ENCODE data around the gene C22orf23. TPM values are rescaled to one million over a fixed set of nuclear protein-coding genes. Genes with fewer than 3 reads are reported as not detected.

C22orf23 gene
- total RNA-seq, 2 experiments from 2014 or later, result not detected

- H3K9me3 Mint-ChIP-seq (ENCODE audit: insufficient read depth), result no peaks in the 10 kb centered on the region
- no peak for ATAC-seq
- ChIA-PET CTCF (no interaction called here), POLR2A (interaction anchor here (1.1 kb wide), 1 partner anchor 26 kb away, joined by 3 read pairs; no protein-coding TSS in a partner anchor)
- H3K36me3 Mint-ChIP-seq (ENCODE audit: low read depth), result peaks cover 9% of the 10 kb centered on the region
- peaks cover 13% of the 10 kb centered on the region for H3K4me1 Mint-ChIP-seq (ENCODE audit: low read depth)
- no peak overlapping the region for H3K27ac Mint-ChIP-seq
- no peaks in the 10 kb centered on the region for H3K27me3 Mint-ChIP-seq (ENCODE audit: low read depth)
- no peak for DNase-seq
- no peak overlapping the region for H3K4me3 Mint-ChIP-seq
These were observed 35.4 kb downstream of the C22orf23 start for GRCh38 chr22:37917874-37918548.

GRCh38 chr22:37916311-37916710 is 37.1 kb downstream of the C22orf23 start:
- Mint-ChIP-seq H3K36me3 (ENCODE audit: low read depth) (peaks cover 8% of the 10 kb centered on the region), H3K27ac (no peak overlapping the region), H3K9me3 (ENCODE audit: insufficient read depth) (no peaks in the 10 kb centered on the region), H3K27me3 (ENCODE audit: low read depth) (no peaks in the 10 kb centered on the region), H3K4me3 (no peak overlapping the region), H3K4me1 (ENCODE audit: low read depth) (peaks cover 25% of the 10 kb centered on the region)
- CTCF ChIA-PET, result interaction anchor here (0.8 kb wide), 1 partner anchor 18 kb away, joined by 3 read pairs; no protein-coding TSS in a partner anchor
- no peak for ATAC-seq
- POLR2A ChIA-PET, result interaction anchor here (0.6 to 1.1 kb wide), 3 partner anchors 11 to 601 kb away, joined by 3 to 4 read pairs (median 4); partner anchors contain the start of gene MICALL1
- DNase-seq, result no peak

- Mint-ChIP-seq H3K27ac (no peak overlapping the region), H3K4me1 (ENCODE audit: low read depth) (peaks cover 25% of the 10 kb centered on the region), H3K36me3 (ENCODE audit: low read depth) (peaks cover 4% of the 10 kb centered on the region), H3K4me3 (no peak overlapping the region), H3K27me3 (ENCODE audit: low read depth) (no peaks in the 10 kb centered on the region), H3K9me3 (ENCODE audit: insufficient read depth) (no peaks in the 10 kb centered on the region)
- CTCF ChIA-PET, result interaction anchor here (1.3 kb wide), 1 partner anchor 50 kb away, joined by 4 read pairs; no protein-coding TSS in a partner anchor
- no peak for DNase-seq
- POLR2A ChIA-PET, result interaction anchor here (0.6 kb wide), 1 partner anchor 1754 kb away, joined by 3 read pairs; no protein-coding TSS in a partner anchor
- ATAC-seq, result no peak
These were observed 40.1 kb downstream of the C22orf23 start for GRCh38 chr22:37913233-37913721.

- Mint-ChIP-seq H3K36me3 (ENCODE audit: low read depth) (peaks cover 4% of the 10 kb centered on the region), H3K27ac (peak overlapping the region; percentile 39), H3K4me3 (no peak overlapping the region), H3K9me3 (ENCODE audit: insufficient read depth) (no peaks in the 10 kb centered on the region), H3K4me1 (ENCODE audit: low read depth) (peaks cover 32% of the 10 kb centered on the region), H3K27me3 (ENCODE audit: low read depth) (no peaks in the 10 kb centered on the region)
- DNase-seq (no peak), ATAC-seq (peak; percentile 40)
- ChIA-PET POLR2A (interaction anchor here (0.5 kb wide), 1 partner anchor 68 kb away, joined by 3 read pairs; no protein-coding TSS in a partner anchor), CTCF (interaction anchor here (1.0 to 1.5 kb wide), 2 partner anchors 22 to 94 kb away, joined by 3 to 4 read pairs; no protein-coding TSS in a partner anchor)
These were observed 41.2 kb downstream of the C22orf23 start for GRCh38 chr22:37912171-37912570.

- no peak overlapping the region for H3K4me3 Mint-ChIP-seq
- H3K9me3 Mint-ChIP-seq (ENCODE audit: insufficient read depth), result no peaks in the 10 kb centered on the region
- H3K36me3 Mint-ChIP-seq (ENCODE audit: low read depth), result peaks cover 4% of the 10 kb centered on the region
- H3K27ac Mint-ChIP-seq, result peak overlapping the region; percentile 15
- DNase-seq, result no peak
- H3K4me1 Mint-ChIP-seq (ENCODE audit: low read depth), result peaks cover 36% of the 10 kb centered on the region
- ATAC-seq, result no peak
- H3K27me3 Mint-ChIP-seq (ENCODE audit: low read depth), result no peaks in the 10 kb centered on the region
- CTCF ChIA-PET, result interaction anchor here (1.0 to 1.5 kb wide), 2 partner anchors 23 to 94 kb away, joined by 3 to 4 read pairs; no protein-coding TSS in a partner anchor
- POLR2A ChIA-PET, result no interaction called here
These were observed 41.7 kb downstream of the C22orf23 start for GRCh38 chr22:37911697-37912096.

DNA sequence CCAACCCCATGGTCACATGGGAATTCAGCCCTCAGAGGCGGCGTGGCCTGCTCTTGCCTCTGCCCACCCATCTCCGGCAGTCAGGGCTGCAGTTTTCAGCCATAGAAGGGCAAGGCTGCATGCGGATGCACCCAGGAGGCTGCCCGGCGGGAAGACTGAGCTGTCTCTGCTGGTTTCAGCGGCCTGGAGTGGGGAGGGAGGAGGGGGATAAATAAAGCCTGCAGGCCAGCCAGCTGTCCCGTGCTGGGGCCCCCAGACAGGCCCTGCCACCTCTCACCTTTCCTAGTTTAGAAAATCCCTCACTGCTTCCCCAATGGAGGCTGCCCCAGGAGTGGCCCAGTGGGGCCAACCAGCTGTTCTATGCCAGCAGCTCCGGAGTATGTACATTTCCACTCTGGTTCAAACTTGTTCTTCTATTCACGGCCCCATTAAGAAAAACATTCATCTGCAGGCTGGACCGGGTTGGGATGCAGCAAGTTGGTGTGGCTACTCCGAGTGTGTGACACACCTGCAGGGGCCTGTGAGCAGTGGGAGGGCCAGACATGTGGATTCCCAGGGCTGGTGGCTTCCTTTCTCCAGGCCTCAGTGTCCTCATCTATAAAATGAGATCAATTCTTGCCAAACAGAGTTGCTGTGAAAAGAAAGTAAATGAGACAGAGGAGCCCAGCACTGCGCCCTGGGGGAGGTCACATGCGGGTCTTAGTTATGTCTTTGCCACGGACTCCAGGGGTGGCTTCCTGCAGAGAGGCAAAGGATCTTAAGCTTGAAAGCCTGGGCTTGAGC is 42.3 kb downstream of the C22orf23 start:
- ChIA-PET CTCF (interaction anchor here (1.0 to 1.6 kb wide), 4 partner anchors 20 to 93 kb away, joined by 3 to 5 read pairs (median 4); no protein-coding TSS in a partner anchor), POLR2A (interaction anchor here (1.3 kb wide), 1 partner anchor 15 kb away, joined by 4 read pairs; no protein-coding TSS in a partner anchor)
- H3K4me1 Mint-ChIP-seq (ENCODE audit: low read depth), result peaks cover 36% of the 10 kb centered on the region
- no peak overlapping the region for H3K27ac Mint-ChIP-seq
- no peak overlapping the region for H3K4me3 Mint-ChIP-seq
- H3K36me3 Mint-ChIP-seq (ENCODE audit: low read depth), result peaks cover 4% of the 10 kb centered on the region
- no peak for ATAC-seq
- no peaks in the 10 kb centered on the region for H3K27me3 Mint-ChIP-seq (ENCODE audit: low read depth)
- DNase-seq, result no peak
- H3K9me3 Mint-ChIP-seq (ENCODE audit: insufficient read depth), result no peaks in the 10 kb centered on the region

DNA sequence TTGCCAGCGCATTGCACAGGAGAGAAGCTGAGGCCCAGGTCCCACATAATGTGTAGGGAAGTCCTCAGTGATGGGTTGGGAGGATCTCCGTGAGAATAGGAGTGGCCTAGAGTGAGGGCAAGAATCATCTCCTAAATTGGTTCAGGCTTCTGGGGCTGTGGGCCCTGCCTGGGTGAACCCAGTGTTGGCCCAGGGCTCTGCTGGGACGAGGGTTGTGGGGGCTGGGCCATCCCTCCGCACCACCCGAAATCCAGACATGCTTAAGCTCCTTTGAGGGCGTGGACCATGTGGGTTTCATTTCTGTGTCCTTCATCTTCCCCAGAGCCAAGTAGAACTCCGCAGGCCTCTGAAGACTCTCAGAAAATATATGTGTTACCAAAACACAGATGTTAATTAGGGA is 43.6 kb downstream of the C22orf23 start:
- H3K4me3 Mint-ChIP-seq, result no peak overlapping the region
- H3K9me3 Mint-ChIP-seq (ENCODE audit: insufficient read depth), result no peaks in the 10 kb centered on the region
- peaks cover 46% of the 10 kb centered on the region for H3K4me1 Mint-ChIP-seq (ENCODE audit: low read depth)
- POLR2A ChIA-PET, result interaction anchor here (1.3 kb wide), 1 partner anchor 13 kb away, joined by 4 read pairs; no protein-coding TSS in a partner anchor
- H3K27me3 Mint-ChIP-seq (ENCODE audit: low read depth), result no peaks in the 10 kb centered on the region
- no peak overlapping the region for H3K27ac Mint-ChIP-seq
- CTCF ChIA-PET, result interaction anchor here (1.0 to 1.6 kb wide), 2 partner anchors 21 to 24 kb away, joined by 3 to 5 read pairs; no protein-coding TSS in a partner anchor
- DNase-seq (no peak), ATAC-seq (no peak)
- H3K36me3 Mint-ChIP-seq (ENCODE audit: low read depth), result peaks cover 4% of the 10 kb centered on the region

GRCh38 chr22:37907036-37907954 is 46.1 kb downstream of the C22orf23 start:
- Mint-ChIP-seq H3K4me1 (ENCODE audit: low read depth) (peaks cover 41% of the 10 kb centered on the region), H3K9me3 (ENCODE audit: insufficient read depth) (no peaks in the 10 kb centered on the region), H3K27me3 (ENCODE audit: low read depth) (no peaks in the 10 kb centered on the region), H3K27ac (peak overlapping the region; percentile 56), H3K36me3 (ENCODE audit: low read depth) (no peaks in the 10 kb centered on the region), H3K4me3 (peak overlapping the region; percentile 70)
- ATAC-seq (no peak), DNase-seq (no peak)
- ChIA-PET POLR2A (interaction anchor here (0.6 to 2.2 kb wide), 2 partner anchors 10 kb away, joined by 4 to 27 read pairs; no protein-coding TSS in a partner anchor), CTCF (interaction anchor here (1.7 kb wide), 1 partner anchor 89 kb away, joined by 6 read pairs; no protein-coding TSS in a partner anchor)

DNA sequence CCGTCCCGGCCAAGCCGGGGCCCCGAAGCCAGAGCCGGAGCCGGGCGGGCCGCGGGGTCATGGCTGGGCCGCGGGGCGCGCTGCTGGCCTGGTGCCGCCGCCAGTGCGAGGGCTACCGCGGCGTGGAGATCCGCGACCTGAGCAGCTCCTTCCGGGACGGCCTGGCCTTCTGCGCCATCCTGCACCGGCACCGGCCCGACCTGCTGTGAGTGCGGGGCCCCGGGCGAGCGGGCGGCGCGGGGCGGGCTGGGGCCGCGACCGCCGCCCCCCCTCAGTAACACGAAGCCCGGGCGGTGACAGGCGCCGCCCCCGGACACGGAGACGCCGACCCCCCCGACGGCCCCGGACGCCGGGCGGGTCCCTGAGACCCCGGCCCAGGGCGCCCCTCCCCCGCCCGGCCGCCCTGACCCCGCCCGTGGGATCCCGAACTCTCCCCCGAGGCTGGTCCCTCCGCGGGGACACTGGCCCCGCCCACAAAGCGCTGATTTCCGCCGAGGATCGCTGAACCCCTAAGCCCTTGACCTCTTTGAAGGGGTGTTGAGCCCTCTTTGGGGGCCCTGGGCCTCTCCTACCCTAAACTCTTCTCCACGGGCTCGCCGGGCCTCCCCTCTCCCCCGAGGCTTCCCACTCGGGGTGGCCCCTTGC is 46.9 kb downstream of the C22orf23 start:
- Mint-ChIP-seq H3K9me3 (ENCODE audit: insufficient read depth) (no peaks in the 10 kb centered on the region), H3K27ac (peak overlapping the region; percentile 71), H3K27me3 (ENCODE audit: low read depth) (no peaks in the 10 kb centered on the region), H3K4me1 (ENCODE audit: low read depth) (peaks cover 37% of the 10 kb centered on the region), H3K36me3 (ENCODE audit: low read depth) (no peaks in the 10 kb centered on the region), H3K4me3 (peak overlapping the region; percentile 70)
- DNase-seq (peak; percentile 51), ATAC-seq (peak; percentile 48)
- ChIA-PET CTCF (interaction anchor here (1.0 to 1.9 kb wide), 8 partner anchors 10 to 267 kb away, joined by 3 to 19 read pairs (median 4); no protein-coding TSS in a partner anchor), POLR2A (interaction anchor here (0.6 to 2.2 kb wide), 6 partner anchors 9 to 99 kb away, joined by 3 to 27 read pairs (median 4); partner anchors contain the start of gene GCAT)
